K562 (cell line): Measurements from ENCODE around the gene MAPK4. TPM values are rescaled to one million over a fixed set of nuclear protein-coding genes. Genes with fewer than 3 reads are reported as not detected.

Experiments
- ATAC-seq: fragments of 200-7000 bp; cut with Tn5 transposase; 3 replicates; pipeline ENCODE4 v1.9.1; 2020; ENCODE audit warnings: moderate library complexity
- BruUV-seq: library from RNA; stranded (reverse); fragments of 400-500 nt; replicated peaks from 2 replicates; lab custom pipeline; 2021; lab: Mats Ljungman, UMichigan
- CTCF ChIA-PET: fragments of 300-600 bp; formaldehyde crosslinking; extraction: SDS; loops from one replicate; lab custom pipeline; 2021; ENCODE audit warnings: low intra/inter-chr PET ratio; lab: Yijun Ruan, JAX
- POLR2A ChIA-PET: fragments of 300-600, 350-650 bp; sonication (Branson Sonifier 250); formaldehyde crosslinking; extraction: SDS; loops from one replicate; lab custom pipeline; 2021; ENCODE audit warnings: antibody characterized with exemption, inconsistent platforms; lab: Yijun Ruan, JAX
- DNase-seq, 4 experiments: peaks; one replicate each; pipeline versions ENCODE4 v3.0.0 to v3.0.0-alpha.2; 2011 to 2018; ENCODE audit warnings: low spot score in 3 of 4, mixed read lengths in 3 of 4; ENCODE audit errors: extremely low read depth in 1 of 4
- FAIRE-seq: peaks from 2 replicates; lab custom pipeline; 2011; peaks lifted over from hg19 to GRCh38; lab: Jason Lieb, UNC
- H2AFZ ChIP-seq: 2 replicates; pipeline ENCODE4 v1.6.0; 2011; ENCODE audit warnings: low read depth, low read length, control low read depth, inconsistent platforms
- H3K27ac ChIP-seq: fragments of 200-600 bp; 3 replicates; pipeline ENCODE4 v1.8.0; 2011; ENCODE audit warnings: low read depth, mild to moderate bottlenecking, control low read depth, inconsistent platforms, low read length, moderate library complexity, mixed read lengths; ENCODE audit errors: extremely low read depth
- H3K27me3 ChIP-seq, 2 experiments: fragments of 300-600 bp in 1 of 2; 2 replicates in 1 of 2; 3 replicates in 1 of 2; pipeline versions ENCODE4 v1.6.0 to v1.8.0; 2011; ENCODE audit warnings: inconsistent platforms in 2 of 2, low read length in 2 of 2, mild to moderate bottlenecking in 1 of 2, mixed read lengths in 1 of 2, moderate library complexity in 1 of 2; ENCODE audit not compliant: control insufficient read depth in 2 of 2, insufficient read depth in 2 of 2
- H3K36me3 ChIP-seq: fragments of 300-600 bp; 3 replicates; pipeline ENCODE4 v1.8.0; 2011; ENCODE audit warnings: mild to moderate bottlenecking, low read length, inconsistent platforms; ENCODE audit not compliant: control insufficient read depth, insufficient read depth
- H3K4me1 ChIP-seq, 2 experiments: fragments of 200-600 bp in 1 of 2; replicated peaks in 1 of 2; 2 replicates in 1 of 2; 3 replicates in 1 of 2; pipeline versions ENCODE4 v1.5.1 to v1.8.0; 2011; ENCODE audit warnings: inconsistent platforms in 2 of 2, low read length in 2 of 2, mild to moderate bottlenecking in 1 of 2, mixed read lengths in 1 of 2, moderate library complexity in 1 of 2; ENCODE audit not compliant: control insufficient read depth in 2 of 2, insufficient read depth in 2 of 2
- H3K4me2 ChIP-seq: 2 replicates; pipeline ENCODE4 v1.6.1; 2011; ENCODE audit warnings: low read length, control low read depth, inconsistent platforms, mixed read lengths; ENCODE audit not compliant: insufficient read depth
- H3K4me3 ChIP-seq: fragments of 200-600 bp; sonication (generic), shearing (Covaris generic); 2 replicates; pipeline ENCODE4 v1.5.1; 2016; ENCODE audit warnings: control low read depth, inconsistent platforms
- H3K79me2 ChIP-seq: fragments of 200-600 bp; 3 replicates; pipeline ENCODE4 v1.8.0; 2011; ENCODE audit warnings: low read length, inconsistent platforms; ENCODE audit not compliant: control insufficient read depth, insufficient read depth
- H3K9ac ChIP-seq, 2 experiments: 2 replicates each; pipeline versions ENCODE4 v1.6.0 to v1.6.1; 2011; ENCODE audit warnings: low read depth in 2 of 2, low read length in 2 of 2, control low read depth in 1 of 2, inconsistent platforms in 1 of 2, mild to moderate bottlenecking in 1 of 2, mixed read lengths in 1 of 2; ENCODE audit not compliant: insufficient read depth in 1 of 2
- H3K9me1 ChIP-seq: one replicate; pipeline ENCODE4 v1.6.0; 2011; ENCODE audit warnings: inconsistent platforms, mild to moderate bottlenecking, low read length, moderate library complexity; ENCODE audit not compliant: control insufficient read depth, insufficient read depth
- H3K9me3 ChIP-seq: replicated peaks from 2 replicates; pipeline ENCODE4 v1.5.1; 2011; ENCODE audit warnings: low read depth, low read length, inconsistent platforms; ENCODE audit not compliant: control insufficient read depth, insufficient read depth
- H4K20me1 ChIP-seq: replicated peaks from 2 replicates; pipeline ENCODE4 v1.6.1; 2011; ENCODE audit warnings: low read length, inconsistent platforms, mixed read lengths; ENCODE audit not compliant: control insufficient read depth, insufficient read depth
- FOS ChIP-seq: IDR thresholded peaks from 3 replicates; pipeline ENCODE4 v1.6.1; 2011; ENCODE audit not compliant: insufficient read length; ENCODE audit errors: extremely low read depth
- HMGN3 ChIP-seq: IDR thresholded peaks from 2 replicates; pipeline ENCODE4 v1.6.1; 2011; ENCODE audit warnings: borderline replicate concordance, low read depth, mild to moderate bottlenecking, mixed read lengths, low read length; ENCODE audit not compliant: insufficient read length; ENCODE audit errors: extremely low read depth
- RBM25 ChIP-seq: fragments of 200-400 bp; formaldehyde crosslinking; IDR thresholded peaks from 2 replicates; pipeline ENCODE4 v1.6.1; 2018; ENCODE audit warnings: low read length, low read depth, moderate library complexity; ENCODE audit not compliant: severe bottlenecking
- ZC3H4 ChIP-seq: sonication (generic); formaldehyde crosslinking; IDR thresholded peaks from 2 replicates; pipeline ENCODE4 v1.9.0; 2021; ENCODE audit warnings: missing genetic modification reagents, borderline replicate concordance
- ZNF707 ChIP-seq: fragments of 250-450 bp; sonication (Bioruptor Pico); conservative IDR thresholded peaks from 2 replicates; pipeline ENCODE4 v1.8.0; 2022; ENCODE audit warnings: inconsistent platforms, mild to moderate bottlenecking, moderate library complexity
- WGBS: fragments of 100-300 bp; shearing (Covaris generic); methylation state at CpG from one replicate; pipeline ENCODE4 v1.1.6; 2016; ENCODE audit warnings: low coverage, mixed read lengths; ENCODE audit not compliant: insufficient coverage; ENCODE audit errors: missing lambda C conversion rate; 5-methylcytosine and 5-hydroxymethylcytosine counted together
- in situ Hi-C: fragments of 300-500 bp; cut with MboI; formaldehyde crosslinking; loops from 4 replicates; pipeline ENCODE4 v1.15.0; 2018; ENCODE audit warnings: inconsistent platforms, mixed read lengths
- intact Hi-C: fragments of 100-400 bp; cut with micrococcal nuclease; formaldehyde crosslinking; loops from 2 replicates; pipeline ENCODE4 v1.14.2; 2022
- polyA plus RNA-seq, 8 experiments: library from polyadenylated mRNA; depleted of rRNA in 4 of 8; stranded (reverse) in 5 of 8; unstranded in 3 of 8; fragments of >200 nt; fragmentation: Nextera tagmentation in 2 of 8; fragmentation: Illumina TruSeq in 1 of 8; extraction: Ambion mirVana in 2 of 8; extraction: Trizol in 1 of 8; gene quantifications; 2 replicates each; pipeline versions ENCODE4 v1.2.1 to v1.2.3, GENCODE V29; 2011 to 2014; ENCODE audit warnings: inconsistent platforms in 1 of 8, missing spikeins in 1 of 8
- total RNA-seq, 7 experiments: library from RNA; depleted of rRNA in 6 of 7; stranded (reverse); fragments of >200 nt in 6 of 7; fragmentation: Illumina TruSeq in 2 of 7; extraction: Trizol in 2 of 7; gene quantifications; 2 replicates each; pipeline versions ENCODE4 v1.2.1 to v1.2.3, GENCODE V29; 2011 to 2021; ENCODE audit warnings: low replicate concordance in 1 of 7
- TF ChIP-seq, protein P1 (sequence below): sonication (generic); IDR thresholded peaks from 2 replicates; pipeline ENCODE4 v1.6.1; 2016
- TF ChIP-seq, protein P2 (sequence below): sonication (generic); formaldehyde crosslinking; IDR thresholded peaks from 2 replicates; pipeline ENCODE4 v1.8.1; 2023; ENCODE audit warnings: mild to moderate bottlenecking, missing genetic modification reagents
- TF ChIP-seq, protein P3 (sequence below): sonication (generic); formaldehyde crosslinking; IDR thresholded peaks from 2 replicates; pipeline ENCODE4 v1.8.0; 2023; ENCODE audit warnings: mild to moderate bottlenecking, missing genetic modification reagents
- TF ChIP-seq, protein P4 (sequence below): fragments of 250-450 bp; sonication (Bioruptor Pico); IDR thresholded peaks from 2 replicates; pipeline ENCODE4 v1.4.0; 2020

The MAPK4 gene
- total and polyA plus RNA-seq, 9 of the 15 experiments (the other 6 are each of a cell fraction or from before 2014, with no cell fraction given): not detected

DNA sequence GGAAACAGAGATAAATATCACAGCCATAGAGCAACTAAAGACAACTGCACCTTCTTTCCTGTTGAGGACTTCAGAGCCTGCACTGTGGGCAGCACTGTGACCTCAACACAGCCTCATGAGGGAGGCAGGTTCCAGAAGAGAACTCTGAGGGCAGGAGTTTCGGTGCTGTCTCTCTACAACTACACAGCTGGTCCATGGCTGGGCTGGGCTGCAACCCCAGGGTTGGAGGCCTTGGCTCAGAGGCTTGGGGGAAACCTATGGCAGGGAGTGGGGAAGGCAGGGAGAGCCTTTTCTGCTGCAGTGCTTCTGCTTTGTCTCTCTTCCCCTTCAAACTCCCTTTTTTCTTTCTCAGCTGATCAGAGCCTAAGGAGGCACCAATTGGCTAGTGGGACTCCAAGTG is 193.4 kb downstream of the MAPK4 start:
- H3K9me3 ChIP-seq: no peaks in the 10 kb centered on the region
- in situ Hi-C loops: no loop called here
- H3K36me3 ChIP-seq: no peaks in the 10 kb centered on the region
- TF ChIP-seq HMGN3 (no peak), ZC3H4 (CRISPR knock-in tag) (no peak), ZNF707 (CRISPR knock-in tag) (no peak), FOS (no peak), RBM25 (no peak)
- TF ChIP-seq, protein P1, sequence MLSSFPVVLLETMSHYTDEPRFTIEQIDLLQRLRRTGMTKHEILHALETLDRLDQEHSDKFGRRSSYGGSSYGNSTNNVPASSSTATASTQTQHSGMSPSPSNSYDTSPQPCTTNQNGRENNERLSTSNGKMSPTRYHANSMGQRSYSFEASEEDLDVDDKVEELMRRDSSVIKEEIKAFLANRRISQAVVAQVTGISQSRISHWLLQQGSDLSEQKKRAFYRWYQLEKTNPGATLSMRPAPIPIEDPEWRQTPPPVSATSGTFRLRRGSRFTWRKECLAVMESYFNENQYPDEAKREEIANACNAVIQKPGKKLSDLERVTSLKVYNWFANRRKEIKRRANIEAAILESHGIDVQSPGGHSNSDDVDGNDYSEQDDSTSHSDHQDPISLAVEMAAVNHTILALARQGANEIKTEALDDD: no peak
- TF ChIP-seq, protein P2, sequence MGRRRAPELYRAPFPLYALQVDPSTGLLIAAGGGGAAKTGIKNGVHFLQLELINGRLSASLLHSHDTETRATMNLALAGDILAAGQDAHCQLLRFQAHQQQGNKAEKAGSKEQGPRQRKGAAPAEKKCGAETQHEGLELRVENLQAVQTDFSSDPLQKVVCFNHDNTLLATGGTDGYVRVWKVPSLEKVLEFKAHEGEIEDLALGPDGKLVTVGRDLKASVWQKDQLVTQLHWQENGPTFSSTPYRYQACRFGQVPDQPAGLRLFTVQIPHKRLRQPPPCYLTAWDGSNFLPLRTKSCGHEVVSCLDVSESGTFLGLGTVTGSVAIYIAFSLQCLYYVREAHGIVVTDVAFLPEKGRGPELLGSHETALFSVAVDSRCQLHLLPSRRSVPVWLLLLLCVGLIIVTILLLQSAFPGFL (CRISPR knock-in tag): no peak
- TF ChIP-seq, protein P3, sequence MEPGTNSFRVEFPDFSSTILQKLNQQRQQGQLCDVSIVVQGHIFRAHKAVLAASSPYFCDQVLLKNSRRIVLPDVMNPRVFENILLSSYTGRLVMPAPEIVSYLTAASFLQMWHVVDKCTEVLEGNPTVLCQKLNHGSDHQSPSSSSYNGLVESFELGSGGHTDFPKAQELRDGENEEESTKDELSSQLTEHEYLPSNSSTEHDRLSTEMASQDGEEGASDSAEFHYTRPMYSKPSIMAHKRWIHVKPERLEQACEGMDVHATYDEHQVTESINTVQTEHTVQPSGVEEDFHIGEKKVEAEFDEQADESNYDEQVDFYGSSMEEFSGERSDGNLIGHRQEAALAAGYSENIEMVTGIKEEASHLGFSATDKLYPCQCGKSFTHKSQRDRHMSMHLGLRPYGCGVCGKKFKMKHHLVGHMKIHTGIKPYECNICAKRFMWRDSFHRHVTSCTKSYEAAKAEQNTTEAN: no peak
- TF ChIP-seq, protein P4, sequence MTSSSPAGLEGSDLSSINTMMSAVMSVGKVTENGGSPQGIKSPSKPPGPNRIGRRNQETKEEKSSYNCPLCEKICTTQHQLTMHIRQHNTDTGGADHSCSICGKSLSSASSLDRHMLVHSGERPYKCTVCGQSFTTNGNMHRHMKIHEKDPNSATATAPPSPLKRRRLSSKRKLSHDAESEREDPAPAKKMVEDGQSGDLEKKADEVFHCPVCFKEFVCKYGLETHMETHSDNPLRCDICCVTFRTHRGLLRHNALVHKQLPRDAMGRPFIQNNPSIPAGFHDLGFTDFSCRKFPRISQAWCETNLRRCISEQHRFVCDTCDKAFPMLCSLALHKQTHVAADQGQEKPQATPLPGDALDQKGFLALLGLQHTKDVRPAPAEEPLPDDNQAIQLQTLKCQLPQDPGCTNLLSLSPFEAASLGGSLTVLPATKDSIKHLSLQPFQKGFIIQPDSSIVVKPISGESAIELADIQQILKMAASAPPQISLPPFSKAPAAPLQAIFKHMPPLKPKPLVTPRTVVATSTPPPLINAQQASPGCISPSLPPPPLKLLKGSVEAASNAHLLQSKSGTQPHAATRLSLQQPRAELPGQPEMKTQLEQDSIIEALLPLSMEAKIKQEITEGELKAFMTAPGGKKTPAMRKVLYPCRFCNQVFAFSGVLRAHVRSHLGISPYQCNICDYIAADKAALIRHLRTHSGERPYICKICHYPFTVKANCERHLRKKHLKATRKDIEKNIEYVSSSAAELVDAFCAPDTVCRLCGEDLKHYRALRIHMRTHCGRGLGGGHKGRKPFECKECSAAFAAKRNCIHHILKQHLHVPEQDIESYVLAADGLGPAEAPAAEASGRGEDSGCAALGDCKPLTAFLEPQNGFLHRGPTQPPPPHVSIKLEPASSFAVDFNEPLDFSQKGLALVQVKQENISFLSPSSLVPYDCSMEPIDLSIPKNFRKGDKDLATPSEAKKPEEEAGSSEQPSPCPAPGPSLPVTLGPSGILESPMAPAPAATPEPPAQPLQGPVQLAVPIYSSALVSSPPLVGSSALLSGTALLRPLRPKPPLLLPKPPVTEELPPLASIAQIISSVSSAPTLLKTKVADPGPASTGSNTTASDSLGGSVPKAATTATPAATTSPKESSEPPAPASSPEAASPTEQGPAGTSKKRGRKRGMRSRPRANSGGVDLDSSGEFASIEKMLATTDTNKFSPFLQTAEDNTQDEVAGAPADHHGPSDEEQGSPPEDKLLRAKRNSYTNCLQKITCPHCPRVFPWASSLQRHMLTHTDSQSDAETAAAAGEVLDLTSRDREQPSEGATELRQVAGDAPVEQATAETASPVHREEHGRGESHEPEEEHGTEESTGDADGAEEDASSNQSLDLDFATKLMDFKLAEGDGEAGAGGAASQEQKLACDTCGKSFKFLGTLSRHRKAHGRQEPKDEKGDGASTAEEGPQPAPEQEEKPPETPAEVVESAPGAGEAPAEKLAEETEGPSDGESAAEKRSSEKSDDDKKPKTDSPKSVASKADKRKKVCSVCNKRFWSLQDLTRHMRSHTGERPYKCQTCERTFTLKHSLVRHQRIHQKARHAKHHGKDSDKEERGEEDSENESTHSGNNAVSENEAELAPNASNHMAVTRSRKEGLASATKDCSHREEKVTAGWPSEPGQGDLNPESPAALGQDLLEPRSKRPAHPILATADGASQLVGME (CRISPR knock-in tag): no peak
- H3K4me1 ChIP-seq: no peaks in the 10 kb centered on the region
- H3K4me2 ChIP-seq: no peak overlapping the region
- H4K20me1 ChIP-seq: no peaks in the 10 kb centered on the region
- no peak for DNase-seq
- POLR2A ChIA-PET: interaction anchor here (1.1 kb wide), 1 partner anchor 17 kb away, joined by 3 read pairs; no protein-coding TSS in a partner anchor
- 0% methylated on average over 1 of the region's 1 CpG for WGBS
- H3K27me3 ChIP-seq: peaks cover 0 to 12% of the 10 kb centered on the region in 2 experiments; a peak in 1 of 5 replicates
- H3K9ac ChIP-seq: no peak overlapping the region
- no peaks in the 10 kb centered on the region for H3K9me1 ChIP-seq
- H3K27ac ChIP-seq: no peak overlapping the region
- no peak overlapping the region for H3K4me3 ChIP-seq
- CTCF ChIA-PET: no interaction called here
- ATAC-seq: no peak
- FAIRE-seq: no peak
- no TSS peak for BruUV-seq
- no peak overlapping the region for H2AFZ ChIP-seq
- no peaks in the 10 kb centered on the region for H3K79me2 ChIP-seq
- intact Hi-C loops: no loop called here
